NCI-H128 (cell line): ENCODE measurements around the gene TMEM62.
"Not testable (repeated sequence)": the region's sequence is repeated elsewhere in the genome, so short reads cannot be mapped to it uniquely, and the experiment has no call there.

Experiments
- DNase-seq: peaks from one replicate; lab custom pipeline; 2025; ENCODE audit not compliant: unreplicated experiment; lab: John Stamatoyannopoulos, UW

The TMEM62 gene

DNA sequence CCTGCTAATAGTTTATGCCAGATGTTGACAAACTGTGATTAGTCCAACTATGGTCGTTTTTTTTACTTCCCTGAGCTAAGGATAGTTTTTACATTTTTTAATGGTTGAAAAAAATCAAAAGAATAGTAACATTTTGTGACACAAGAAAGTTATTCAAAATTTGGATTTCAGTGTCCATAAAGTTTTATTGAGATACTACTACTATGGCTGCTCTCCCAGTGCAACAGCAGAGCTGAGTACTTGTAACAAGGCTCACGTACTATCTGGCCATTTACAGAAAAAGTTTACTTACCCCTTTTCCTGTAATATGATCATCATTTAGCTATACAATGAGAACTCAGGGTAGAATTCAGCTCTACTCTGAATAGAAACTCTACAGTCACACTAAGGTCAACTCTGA lies 11.5 kb upstream of the TMEM62 start:
- no peak for DNase-seq

GRCh38 chr15:43125100-43125661 lies 8.2 kb upstream of the TMEM62 start:
- no peak for DNase-seq

- no peak for DNase-seq
These were observed 7.0 kb upstream of the TMEM62 start for GRCh38 chr15:43126356-43126755.

GRCh38 chr15:43127752-43128151 lies 5.6 kb upstream of the TMEM62 start:
- DNase-seq: peak; percentile 17

GRCh38 chr15:43128174-43128979 lies 5.0 kb upstream of the TMEM62 start:
- not testable (repeated sequence) for DNase-seq

DNA sequence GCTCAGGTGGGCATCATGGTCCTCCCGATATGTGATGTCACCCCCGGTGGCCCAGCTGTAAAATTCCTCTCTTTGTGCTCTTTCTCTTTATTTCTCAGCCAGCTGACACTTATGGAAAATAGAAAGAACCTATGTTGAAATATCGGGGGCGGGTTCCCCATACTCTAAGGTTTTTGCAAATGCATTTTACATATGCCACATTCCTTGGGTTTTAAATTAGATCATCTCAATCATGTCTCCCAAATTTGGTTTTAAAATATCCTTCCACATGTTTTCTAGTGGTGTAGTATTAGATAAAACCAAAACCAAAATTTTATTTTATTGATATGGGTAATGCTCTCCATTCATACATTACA lies 4.4 kb upstream of the TMEM62 start:
- no peak for DNase-seq

DNA sequence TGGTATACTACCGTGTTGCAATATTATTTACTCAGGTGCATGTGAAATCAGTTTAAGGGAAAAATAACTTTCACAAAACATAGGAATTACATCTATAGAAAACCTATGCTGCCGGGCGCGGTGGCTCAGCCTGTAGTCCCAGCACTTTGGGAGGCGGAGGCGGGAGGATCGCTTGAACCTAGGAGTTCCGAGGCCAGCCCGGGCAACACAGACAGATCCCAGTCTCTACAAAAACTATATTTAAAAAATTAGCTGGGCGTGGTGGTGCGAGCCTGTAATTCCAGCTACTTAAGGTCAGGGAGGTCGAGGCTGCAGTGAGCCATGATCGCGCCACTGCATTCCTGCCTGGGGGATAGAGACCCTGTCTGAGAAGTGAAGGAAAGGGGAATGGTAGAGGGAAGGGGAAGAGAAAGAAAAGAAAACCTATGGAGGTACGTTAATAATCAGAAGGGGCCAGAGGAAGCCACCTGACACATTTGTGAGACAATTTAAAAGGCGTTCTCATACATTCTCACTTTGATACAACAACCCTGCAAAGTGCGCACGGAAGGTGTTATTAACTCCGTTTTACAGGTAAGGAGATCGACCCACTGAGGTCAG lies 456 bp upstream of the TMEM62 start:
- no peak for DNase-seq

DNA sequence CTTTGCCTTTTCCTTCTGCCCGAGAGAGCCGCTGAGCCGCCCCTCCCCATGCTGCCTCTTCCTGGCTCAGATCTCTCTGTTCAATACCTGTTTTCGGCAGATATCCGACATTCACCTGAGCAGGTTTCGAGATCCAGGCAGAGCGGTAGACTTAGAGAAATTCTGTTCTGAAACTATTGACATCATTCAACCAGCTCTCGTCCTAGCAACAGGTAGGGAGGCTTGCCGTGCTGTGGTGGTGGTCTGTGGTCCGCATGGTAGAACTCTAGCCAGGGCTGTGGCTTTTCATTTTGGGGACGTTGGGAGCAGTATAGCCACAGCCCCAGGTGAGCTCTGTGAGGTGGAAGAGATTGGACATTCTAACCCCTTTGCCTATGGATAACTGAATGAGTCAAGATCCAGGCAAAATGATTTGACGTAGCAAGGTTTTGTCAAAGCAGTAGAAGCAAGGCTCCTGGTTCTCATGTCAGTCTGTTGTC lies 810 bp downstream of the TMEM62 start:
- DNase-seq: no peak

DNA sequence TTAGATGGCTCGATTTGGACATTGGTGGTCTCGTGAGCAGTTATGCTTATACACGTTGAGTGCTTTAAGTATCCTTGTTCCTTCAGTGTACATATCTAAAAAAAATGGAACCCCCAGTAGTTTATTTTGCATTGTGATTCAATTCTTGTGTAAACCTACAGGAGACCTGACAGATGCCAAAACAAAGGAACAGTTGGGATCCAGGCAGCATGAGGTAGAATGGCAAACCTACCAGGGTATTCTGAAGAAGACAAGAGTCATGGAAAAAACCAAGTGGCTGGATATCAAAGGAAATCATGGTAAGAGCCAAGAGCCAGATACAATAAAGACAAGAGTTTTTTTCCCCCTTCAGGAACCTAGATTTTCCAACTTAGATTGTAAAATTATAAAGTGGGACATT lies 2.0 kb downstream of the TMEM62 start:
- DNase-seq: no peak

- no peak for DNase-seq
These were observed 10.0 kb downstream of the TMEM62 start for GRCh38 chr15:43143203-43143941.

DNA sequence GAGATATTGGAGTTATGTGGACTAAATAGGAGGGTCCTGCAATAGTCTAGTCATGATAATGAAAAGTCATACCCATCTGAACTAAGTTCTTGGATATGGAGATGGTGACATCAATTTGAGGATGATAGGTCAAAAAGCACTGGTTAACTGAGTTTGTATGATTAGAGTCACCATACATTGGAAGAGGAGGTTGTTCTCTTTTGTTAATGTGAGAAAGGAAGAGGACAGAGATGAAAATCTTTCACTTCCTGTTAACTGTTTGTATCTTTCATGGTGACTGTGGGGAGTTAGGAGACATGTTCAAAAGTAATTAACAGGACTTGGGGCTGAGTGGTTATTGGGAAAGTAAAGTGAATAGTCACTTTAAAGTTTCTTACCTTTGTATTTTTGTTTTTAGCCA lies 11.1 kb downstream of the TMEM62 start:
- no peak for DNase-seq

DNA sequence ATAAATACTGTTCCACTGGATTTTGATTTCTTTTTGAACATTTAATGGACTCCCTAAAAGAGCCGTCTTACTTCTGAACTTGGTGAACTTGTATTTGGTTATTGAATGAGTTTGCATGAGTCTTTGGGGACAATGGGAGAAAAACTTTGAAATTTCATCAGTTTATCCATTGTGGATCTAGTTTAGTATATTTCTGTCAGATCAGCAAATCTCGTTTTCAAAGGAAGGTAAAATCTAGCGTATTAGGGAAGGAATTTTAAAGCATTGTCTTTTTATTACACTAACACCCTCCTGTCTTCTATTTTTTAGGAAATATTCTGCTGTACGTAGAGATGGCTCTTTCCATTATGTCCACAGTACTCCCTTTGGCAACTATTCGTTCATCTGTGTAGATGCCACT lies 12.8 kb downstream of the TMEM62 start:
- DNase-seq: no peak

DNA sequence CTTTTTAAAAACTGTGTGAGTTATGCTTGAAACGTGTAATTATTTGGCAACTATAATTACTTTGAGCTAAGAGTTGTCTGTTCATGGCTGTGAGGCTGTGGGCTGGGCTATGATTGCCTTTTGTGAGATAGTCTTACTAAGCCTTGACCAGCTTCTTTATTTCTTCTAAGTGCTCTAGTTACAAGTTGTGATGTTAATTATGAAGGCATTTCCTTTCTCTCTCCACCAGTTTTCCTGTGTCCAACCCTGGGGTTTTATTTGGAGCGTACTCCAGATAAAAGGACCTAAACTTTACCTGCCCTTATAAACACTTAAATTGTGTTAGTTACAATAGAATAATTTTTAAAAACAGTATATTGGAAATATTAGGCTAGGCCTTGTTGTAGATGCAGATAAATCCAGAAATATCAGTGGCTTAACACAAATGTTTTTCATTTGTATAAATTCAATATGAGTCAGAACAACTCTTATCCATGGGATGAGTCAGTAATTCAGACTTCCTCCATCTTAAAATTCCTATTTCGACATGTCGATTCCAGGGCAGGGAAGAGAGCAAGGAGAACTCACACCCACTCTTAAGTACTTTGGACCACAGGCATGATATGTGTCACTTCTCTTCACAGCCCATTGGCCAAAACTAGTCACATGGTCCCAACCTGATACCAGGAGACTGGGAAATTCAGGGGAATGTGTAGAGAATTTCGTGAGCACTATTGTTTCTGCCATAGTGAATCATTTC lies 17.0 kb downstream of the TMEM62 start:
- no peak for DNase-seq

DNA sequence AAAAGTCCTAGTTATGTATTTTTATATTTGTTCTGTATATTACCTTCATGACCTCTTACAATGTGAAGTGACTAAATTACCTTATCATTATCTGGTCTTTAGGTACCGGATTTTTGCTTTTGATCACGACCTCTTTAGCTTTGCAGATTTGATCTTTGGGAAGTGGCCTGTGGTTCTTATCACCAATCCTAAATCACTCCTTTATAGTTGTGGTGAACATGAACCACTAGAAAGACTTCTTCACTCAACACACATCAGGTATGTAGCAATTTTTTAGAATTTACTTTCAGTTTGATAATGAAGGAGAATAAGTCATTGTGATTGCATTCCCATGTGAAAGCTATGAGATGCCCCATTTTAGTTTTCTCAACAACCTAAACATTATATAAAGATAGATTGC lies 18.3 kb downstream of the TMEM62 start:
- DNase-seq: no peak

- no peak for DNase-seq
These were observed 19.9 kb downstream of the TMEM62 start for GRCh38 chr15:43153269-43153668.

DNA sequence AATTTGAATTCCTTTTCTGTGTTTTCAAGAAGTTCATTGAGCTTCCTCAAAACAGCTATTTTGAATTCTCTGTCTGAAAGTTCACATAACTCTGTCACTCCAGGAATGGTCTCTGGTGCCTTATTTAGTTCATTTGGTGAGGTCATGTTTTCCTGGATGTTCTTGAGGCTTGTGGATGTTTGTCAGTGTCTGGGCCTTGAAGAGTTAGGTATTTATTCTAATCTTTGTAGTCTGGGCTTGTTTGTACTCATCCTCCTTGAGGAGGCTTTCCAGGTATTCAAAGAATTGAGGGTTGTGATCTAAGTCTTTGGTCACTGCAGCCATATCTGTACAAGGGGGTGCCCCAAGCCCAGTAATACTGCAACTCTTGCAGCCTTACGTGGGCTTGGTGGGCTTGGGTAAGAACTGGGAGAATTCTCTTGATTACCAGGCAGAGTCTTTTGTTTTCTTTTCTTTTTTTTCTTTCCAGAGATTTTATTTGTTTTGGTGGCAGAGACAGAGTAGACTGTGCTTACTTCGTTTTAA lies 32.5 kb downstream of the TMEM62 start:
- no peak for DNase-seq

- DNase-seq: not testable (repeated sequence)
These were observed 33.9 kb downstream of the TMEM62 start for GRCh38 chr15:43167261-43167660.

DNA sequence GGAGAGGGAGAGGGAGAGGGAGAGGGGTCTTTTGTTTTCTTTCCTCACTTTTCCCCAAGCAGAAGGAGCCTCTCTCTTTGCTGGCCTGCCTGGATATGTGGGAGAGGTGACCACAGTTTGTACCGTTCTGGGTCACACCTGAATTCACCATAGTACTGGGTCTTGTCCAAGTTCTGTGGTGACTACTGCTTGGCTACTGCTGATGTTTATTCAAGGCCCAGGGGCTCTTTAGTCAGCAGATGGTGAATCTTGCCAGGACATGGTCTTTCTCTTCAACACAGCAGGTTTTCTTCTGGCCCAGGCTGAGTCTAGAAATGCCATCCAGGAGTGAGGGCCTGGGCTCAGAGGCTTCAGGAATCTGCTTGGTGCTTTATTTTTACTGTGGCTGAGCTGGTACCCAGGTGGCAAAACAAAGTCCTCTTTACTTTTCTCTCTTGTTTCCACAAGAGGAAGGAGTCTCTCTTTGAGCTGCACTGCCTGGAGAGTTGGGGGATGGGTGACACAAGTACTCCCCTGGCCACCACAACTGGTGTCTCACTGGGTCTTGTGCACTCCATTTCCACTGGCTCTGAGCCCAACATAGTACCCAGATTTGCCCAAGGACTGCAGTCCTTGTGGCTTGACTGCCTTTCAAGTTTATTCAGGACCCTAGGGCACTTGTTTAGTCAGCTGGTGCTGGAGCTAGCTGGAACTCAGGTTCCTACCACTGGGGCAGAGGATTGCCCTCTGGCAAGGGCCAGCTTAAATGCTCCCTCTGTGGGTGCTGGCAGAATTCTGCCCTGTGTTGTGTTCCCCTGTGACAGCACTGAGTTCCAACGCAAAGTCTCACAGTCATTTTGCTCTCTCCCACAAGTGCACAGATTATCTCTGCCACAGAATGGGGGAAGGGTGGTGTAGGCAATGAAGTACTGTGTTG lies 35.1 kb downstream of the TMEM62 start:
- DNase-seq: no peak

- DNase-seq: no peak
These were observed 36.5 kb downstream of the TMEM62 start for GRCh38 chr15:43169888-43170287.
